CD4-positive, alpha-beta T cell (primary cell): ENCODE measurements around the gene SPACA9. TPM values are rescaled to one million over a fixed set of nuclear protein-coding genes. Genes with fewer than 3 reads are reported as not detected.

Source experiments
- ATAC-seq: fragments of 200-7000 bp; cut with Tn5 transposase; one replicate; pipeline ENCODE4 v1.10.0; 2022; ENCODE audit warnings: mild to moderate bottlenecking; ENCODE audit not compliant: poor library complexity
- CTCF ChIA-PET: fragments of 350-600 bp; sonication (Branson Sonifier 250); formaldehyde crosslinking; loops from one replicate; lab custom pipeline; 2021; ENCODE audit warnings: antibody characterized with exemption, inconsistent platforms; lab: Charles Lee
- POLR2A ChIA-PET: fragments of 350-600 bp; sonication (Branson Sonifier 250); formaldehyde crosslinking; loops from one replicate; lab custom pipeline; 2021; ENCODE audit warnings: antibody characterized with exemption, inconsistent platforms; lab: Charles Lee
- DNase-seq, 14 experiments: peaks; one replicate each; pipeline ENCODE4 v3.0.0-alpha.2; 2013 to 2020; ENCODE audit warnings: mixed read lengths in 2 of 14
- H3K27ac ChIP-seq, 2 donors: one replicate each; pipeline versions ENCODE4 v1.5.1 to v1.7.0; 2013; ENCODE audit warnings: low read length in 2 of 2, low read depth in 1 of 2, mild to moderate bottlenecking in 1 of 2
- H3K27me3 ChIP-seq, 2 experiments: 1 replicate in 1 of 2; 2 replicates in 1 of 2; pipeline versions ENCODE4 v1.6.1 to v1.7.0; 2013; ENCODE audit warnings: low read length in 2 of 2, control low read depth in 1 of 2, mild to moderate bottlenecking in 1 of 2, moderate library complexity in 1 of 2; ENCODE audit not compliant: insufficient read depth in 2 of 2, control insufficient read depth in 1 of 2
- H3K36me3 ChIP-seq: one replicate; pipeline ENCODE4 v1.6.1; 2013; ENCODE audit warnings: low read length, control low read depth; ENCODE audit not compliant: insufficient read depth
- H3K4me1 ChIP-seq: one replicate; pipeline ENCODE4 v1.6.1; 2013; ENCODE audit warnings: low read length, control low read depth; ENCODE audit not compliant: insufficient read depth
- H3K4me3 ChIP-seq: one replicate; pipeline ENCODE4 v1.5.1; 2013; ENCODE audit warnings: mild to moderate bottlenecking, low read length, moderate library complexity
- H3K9me3 ChIP-seq, 2 experiments: 1 replicate in 1 of 2; 2 replicates in 1 of 2; pipeline versions ENCODE4 v1.6.1 to v1.7.0; 2013; ENCODE audit warnings: low read length in 2 of 2, mild to moderate bottlenecking in 2 of 2, control low read depth in 1 of 2, moderate library complexity in 1 of 2; ENCODE audit not compliant: control insufficient read depth in 1 of 2, insufficient read depth in 1 of 2
- H3K27ac Mint-ChIP-seq: one replicate; pipeline ENCODE4 v1.8.0; 2020; ENCODE audit warnings: mixed read lengths
- H3K27me3 Mint-ChIP-seq: one replicate; pipeline ENCODE4 v1.8.0; 2021; ENCODE audit warnings: mixed read lengths
- H3K36me3 Mint-ChIP-seq: one replicate; pipeline ENCODE4 v1.8.0; 2021; ENCODE audit warnings: low read depth, mixed read lengths
- H3K4me1 Mint-ChIP-seq: one replicate; pipeline ENCODE4 v1.8.0; 2021; ENCODE audit warnings: low read depth, mixed read lengths
- H3K4me3 Mint-ChIP-seq: one replicate; pipeline ENCODE4 v1.8.0; 2020; ENCODE audit warnings: mild to moderate bottlenecking, mixed read lengths
- H3K9me3 Mint-ChIP-seq: one replicate; pipeline ENCODE4 v1.8.0; 2020; ENCODE audit warnings: mixed read lengths
- intact Hi-C, 2 experiments: fragments of 100-400 bp; cut with DNase I in 1 of 2; cut with micrococcal nuclease in 1 of 2; formaldehyde crosslinking; loops; one replicate each; pipeline versions ENCODE4 v1.15.1 to v1.9.0; 2023 to 2025; cut with DNase I, micrococcal nuclease
- total RNA-seq, 174 experiments: library from RNA in 2 of 174; stranded (reverse) in 2 of 174; gene quantifications; one replicate each; pipeline ENCODE4 v1.2.3 and lab custom pipeline; 2021 to 2026
- TF ChIP-seq, protein P1 (sequence below): fragments of 200-600 bp; IDR thresholded peaks from one replicate; pipeline ENCODE4 v1.8.0; 2022; ENCODE audit warnings: antibody characterized with exemption, mild to moderate bottlenecking

SPACA9 gene
- total RNA-seq, 2 experiments from 2014 or later: 0.52 to 0.92 TPM

- no peak for DNase-seq
- Histone ChIP-seq H3K27me3 (no peaks in the 10 kb centered on the region), H3K27ac (no peak overlapping the region), H3K9me3 (no peaks in the 10 kb centered on the region), H3K4me3 (peak overlapping the region; percentile 98), H3K4me1 (peaks cover 26% of the 10 kb centered on the region), H3K36me3 (no peaks in the 10 kb centered on the region)
- ChIA-PET CTCF (interaction anchor here (0.7 to 1.1 kb wide), 2 partner anchors 24 to 144 kb away, joined by 3 read pairs; no protein-coding TSS in a partner anchor), POLR2A (interaction anchor here (1.2 to 1.4 kb wide), 2 partner anchors 28 to 207 kb away, joined by 3 to 6 read pairs; partner anchors contain the start of genes DDX31 and GTF3C4)
- TF ChIP-seq, protein P1, sequence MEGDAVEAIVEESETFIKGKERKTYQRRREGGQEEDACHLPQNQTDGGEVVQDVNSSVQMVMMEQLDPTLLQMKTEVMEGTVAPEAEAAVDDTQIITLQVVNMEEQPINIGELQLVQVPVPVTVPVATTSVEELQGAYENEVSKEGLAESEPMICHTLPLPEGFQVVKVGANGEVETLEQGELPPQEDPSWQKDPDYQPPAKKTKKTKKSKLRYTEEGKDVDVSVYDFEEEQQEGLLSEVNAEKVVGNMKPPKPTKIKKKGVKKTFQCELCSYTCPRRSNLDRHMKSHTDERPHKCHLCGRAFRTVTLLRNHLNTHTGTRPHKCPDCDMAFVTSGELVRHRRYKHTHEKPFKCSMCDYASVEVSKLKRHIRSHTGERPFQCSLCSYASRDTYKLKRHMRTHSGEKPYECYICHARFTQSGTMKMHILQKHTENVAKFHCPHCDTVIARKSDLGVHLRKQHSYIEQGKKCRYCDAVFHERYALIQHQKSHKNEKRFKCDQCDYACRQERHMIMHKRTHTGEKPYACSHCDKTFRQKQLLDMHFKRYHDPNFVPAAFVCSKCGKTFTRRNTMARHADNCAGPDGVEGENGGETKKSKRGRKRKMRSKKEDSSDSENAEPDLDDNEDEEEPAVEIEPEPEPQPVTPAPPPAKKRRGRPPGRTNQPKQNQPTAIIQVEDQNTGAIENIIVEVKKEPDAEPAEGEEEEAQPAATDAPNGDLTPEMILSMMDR: no peak
- peaks cover 13% of the 10 kb centered on the region for H3K4me1 Mint-ChIP-seq
- ATAC-seq: no peak
- no peaks in the 10 kb centered on the region for H3K27me3 Mint-ChIP-seq
- intact Hi-C loops: loop anchor here in 1 of 2 experiments (5.0 kb wide), 1 partner anchor 155 kb away; the partner anchor contains the start of gene GTF3C5
- peak overlapping the region; percentile 84 for H3K4me3 Mint-ChIP-seq
- H3K27ac Mint-ChIP-seq: peak overlapping the region; percentile 53
- no peaks in the 10 kb centered on the region for H3K9me3 Mint-ChIP-seq
- H3K36me3 Mint-ChIP-seq: peaks cover 5% of the 10 kb centered on the region
These were observed 1.3 kb upstream of the SPACA9 start for GRCh38 chr9:132877458-132877823.

DNA sequence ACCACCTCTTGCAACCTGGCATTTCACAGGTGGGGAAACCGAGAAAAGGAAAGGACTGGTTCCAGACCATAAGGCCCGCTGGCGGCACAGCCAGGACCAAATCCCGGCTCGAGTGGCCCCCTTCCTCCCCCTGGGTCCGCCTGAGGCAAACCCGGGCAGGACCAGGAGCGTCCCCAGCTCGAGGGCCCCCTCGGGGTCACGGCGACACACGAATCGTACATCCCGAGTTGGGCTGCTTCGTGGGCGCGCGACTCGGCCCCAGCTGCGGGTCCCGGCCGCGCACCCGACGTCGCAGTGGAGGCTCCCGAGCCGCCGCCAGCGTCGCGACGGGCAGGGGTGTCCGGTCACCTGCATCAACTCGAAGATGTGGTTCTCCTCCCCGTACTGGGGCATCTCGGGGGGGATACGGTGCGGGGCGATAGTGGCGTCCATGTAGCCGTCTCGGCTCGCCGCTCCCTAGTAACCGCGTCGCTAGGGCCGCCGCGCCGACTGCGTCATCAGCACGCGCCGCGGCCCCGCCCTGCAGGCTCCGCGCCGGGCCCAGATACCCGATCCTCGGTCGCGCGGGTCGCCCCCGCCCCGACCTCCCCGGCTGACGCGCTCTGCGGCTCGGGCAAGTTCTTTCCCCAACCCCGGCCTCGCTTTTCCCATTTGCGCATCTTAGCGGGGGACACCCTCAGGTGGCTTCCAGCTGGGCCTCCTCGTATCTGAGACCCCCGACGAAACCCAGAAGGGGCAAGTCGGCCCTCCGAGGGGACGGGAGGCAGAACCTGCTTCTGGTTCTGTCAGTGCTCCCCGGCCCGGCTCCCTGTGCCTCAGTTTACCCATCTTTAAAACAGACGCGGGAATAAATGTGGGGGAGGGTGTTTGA, 639 bp upstream of the SPACA9 start, which contains the start of gene AK8:
Gene AK8, minus strand, starts transcription at position 461 of the 871 bp plus-strand sequence. Its CDS starts 29 bp downstream, at position 432.
- Mint-ChIP-seq H3K27me3 (no peaks in the 10 kb centered on the region), H3K4me1 (peaks cover 13% of the 10 kb centered on the region), H3K27ac (peak within 1 kb of the TSS; percentile 90), H3K9me3 (no peaks in the 10 kb centered on the region), H3K4me3 (peak within 1 kb of the TSS; percentile 93), H3K36me3 (peaks cover 5% of the 10 kb centered on the region)
- ChIA-PET POLR2A (interaction anchor here (0.6 to 1.4 kb wide), 3 partner anchors 24 to 208 kb away, joined by 3 to 6 read pairs (median 3); partner anchors contain the start of genes DDX31 and GTF3C4), CTCF (interaction anchor here (0.7 to 1.1 kb wide), 2 partner anchors 23 to 144 kb away, joined by 3 read pairs; no protein-coding TSS in a partner anchor)
- Histone ChIP-seq H3K4me3 (peak within 1 kb of the TSS; percentile 98), H3K36me3 (no peaks in the 10 kb centered on the region), H3K27me3 (no peaks in the 10 kb centered on the region), H3K27ac (peak within 1 kb of the TSS in 1 of 2 donors; percentile 44), H3K9me3 (no peaks in the 10 kb centered on the region), H3K4me1 (peaks cover 25% of the 10 kb centered on the region)
- TF ChIP-seq, protein P1: no peak
- DNase-seq: peak; percentile 54 to 91 (median 69)
- ATAC-seq: peak; percentile 86
- intact Hi-C loops: loop anchor here in 1 of 2 experiments (1.0 to 5.0 kb wide), 4 partner anchors 67 to 799 kb away; partner anchors contain the start of genes GTF3C4, GTF3C5, MED27 and TSC1
